ENCODE results near the gene ZNF865.

The ZNF865 gene

DNA sequence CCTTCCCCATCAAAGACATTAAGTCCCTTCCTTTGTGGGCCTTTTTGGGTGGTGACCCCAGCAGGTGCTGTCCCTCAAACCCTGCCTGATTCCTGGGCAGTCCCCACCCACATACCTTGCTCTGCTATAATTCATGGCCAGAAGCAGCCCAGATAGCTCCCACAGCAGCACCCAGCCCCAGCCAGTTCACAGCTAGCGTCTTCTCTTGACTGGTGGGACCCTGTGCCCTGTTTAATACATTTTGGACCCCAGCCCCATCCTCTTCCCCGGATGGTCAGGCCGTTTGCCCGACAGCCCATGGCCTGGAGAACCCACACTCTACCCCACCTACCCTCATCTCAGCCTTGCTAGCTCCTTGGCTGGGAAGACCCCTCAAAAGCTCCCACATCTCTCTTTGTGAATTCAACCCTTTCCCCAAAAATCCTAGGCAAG is 44.7 kb downstream of the ZNF865 start:
- Histone ChIP-seq H3K27ac (ENCODE audit: low read depth, low read length, poor library complexity, severe bottlenecking) (peak overlapping the region; percentile 94), H3K9me3 (ENCODE audit: low read length) (no peaks in the 10 kb centered on the region), H3K4me1 (ENCODE audit: insufficient read depth, low read length, severe bottlenecking) (peaks cover 37% of the 10 kb centered on the region), H3K9me2 (ENCODE audit: low read depth, low read length) (no peaks in the 10 kb centered on the region), H3K4me2 (ENCODE audit: low read length) (no peak overlapping the region), H3K4me3 (ENCODE audit: low read depth, low read length, poor library complexity, severe bottlenecking) (no peak overlapping the region), H3K79me2 (ENCODE audit: insufficient read depth, low read length) (no peaks in the 10 kb centered on the region), H3K36me3 (ENCODE audit: insufficient read depth, low read length) (peaks cover 24% of the 10 kb centered on the region), H2AFZ (ENCODE audit: low read length) (no peak overlapping the region), H3K27me3 (ENCODE audit: insufficient read depth, low read length) (no peaks in the 10 kb centered on the region), H3K9ac (ENCODE audit: low read length) (no peak overlapping the region), H4K20me1 (ENCODE audit: insufficient read depth, low read length) (no peaks in the 10 kb centered on the region), H3F3A (ENCODE audit: insufficient read depth, low read length) (peaks cover 9% of the 10 kb centered on the region; the same call in 1 of the 2 replicates)
- TF ChIP-seq, protein P1, sequence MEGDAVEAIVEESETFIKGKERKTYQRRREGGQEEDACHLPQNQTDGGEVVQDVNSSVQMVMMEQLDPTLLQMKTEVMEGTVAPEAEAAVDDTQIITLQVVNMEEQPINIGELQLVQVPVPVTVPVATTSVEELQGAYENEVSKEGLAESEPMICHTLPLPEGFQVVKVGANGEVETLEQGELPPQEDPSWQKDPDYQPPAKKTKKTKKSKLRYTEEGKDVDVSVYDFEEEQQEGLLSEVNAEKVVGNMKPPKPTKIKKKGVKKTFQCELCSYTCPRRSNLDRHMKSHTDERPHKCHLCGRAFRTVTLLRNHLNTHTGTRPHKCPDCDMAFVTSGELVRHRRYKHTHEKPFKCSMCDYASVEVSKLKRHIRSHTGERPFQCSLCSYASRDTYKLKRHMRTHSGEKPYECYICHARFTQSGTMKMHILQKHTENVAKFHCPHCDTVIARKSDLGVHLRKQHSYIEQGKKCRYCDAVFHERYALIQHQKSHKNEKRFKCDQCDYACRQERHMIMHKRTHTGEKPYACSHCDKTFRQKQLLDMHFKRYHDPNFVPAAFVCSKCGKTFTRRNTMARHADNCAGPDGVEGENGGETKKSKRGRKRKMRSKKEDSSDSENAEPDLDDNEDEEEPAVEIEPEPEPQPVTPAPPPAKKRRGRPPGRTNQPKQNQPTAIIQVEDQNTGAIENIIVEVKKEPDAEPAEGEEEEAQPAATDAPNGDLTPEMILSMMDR (IDR thresholded peaks at IDR 0.05; ENCODE audit: low read length) = no peak

DNA sequence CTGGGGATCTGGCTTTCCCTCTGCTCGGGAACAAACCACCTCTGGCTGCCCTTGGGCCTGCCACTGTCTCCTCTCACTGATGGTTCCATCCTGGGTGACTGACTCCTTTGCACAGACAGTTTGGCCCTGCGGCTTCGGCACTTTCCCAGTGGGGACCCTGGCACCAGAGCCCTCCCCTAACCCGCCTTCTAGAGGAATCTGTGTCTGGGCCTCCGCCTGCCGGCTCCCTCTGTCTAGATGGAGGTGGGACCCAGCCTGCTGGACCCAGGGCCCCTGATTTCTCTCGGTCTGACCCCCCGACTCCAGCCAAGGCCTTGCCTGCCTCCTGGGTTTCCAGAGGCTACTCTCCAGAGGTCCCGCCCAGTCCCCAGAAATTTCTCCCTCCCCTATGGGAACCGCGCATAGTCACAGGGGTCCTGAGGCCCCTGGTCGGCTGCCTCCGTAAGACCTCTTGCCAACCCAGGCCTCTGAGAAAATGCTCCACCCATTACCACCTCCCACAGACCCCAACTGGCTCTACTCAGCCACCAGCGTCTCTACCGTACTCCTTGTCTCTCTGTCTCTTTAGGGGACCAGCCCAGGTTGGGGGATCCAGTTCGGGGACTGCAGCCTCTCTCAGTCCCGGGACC is 45.3 kb downstream of the ZNF865 start:
- H3K79me2 ChIP-seq (ENCODE audit: insufficient read depth, low read length) = peaks cover 3% of the 10 kb centered on the region
- H3K27ac ChIP-seq (ENCODE audit: low read depth, low read length, poor library complexity, severe bottlenecking) = no peak overlapping the region
- no peaks in the 10 kb centered on the region for H3K27me3 ChIP-seq (ENCODE audit: insufficient read depth, low read length)
- H3K9me3 ChIP-seq (ENCODE audit: low read length) = no peaks in the 10 kb centered on the region
- H4K20me1 ChIP-seq (ENCODE audit: insufficient read depth, low read length) = no peaks in the 10 kb centered on the region
- no peaks in the 10 kb centered on the region for H3K9me2 ChIP-seq (ENCODE audit: low read depth, low read length)
- H3K4me1 ChIP-seq (ENCODE audit: insufficient read depth, low read length, severe bottlenecking) = peaks cover 31% of the 10 kb centered on the region
- H2AFZ ChIP-seq (ENCODE audit: low read length) = no peak overlapping the region
- no peak overlapping the region for H3K4me3 ChIP-seq (ENCODE audit: low read depth, low read length, poor library complexity, severe bottlenecking)
- no peak overlapping the region for H3K9ac ChIP-seq (ENCODE audit: low read length)
- H3F3A ChIP-seq (ENCODE audit: insufficient read depth, low read length) = peaks cover 6% of the 10 kb centered on the region; the same call in 1 of the 2 replicates
- H3K4me2 ChIP-seq (ENCODE audit: low read length) = no peak overlapping the region
- TF ChIP-seq EZH2 (IDR thresholded peaks at IDR 0.05; ENCODE audit: borderline replicate concordance, low read length) = no peak
- TF ChIP-seq, protein P1 (IDR thresholded peaks at IDR 0.05; ENCODE audit: low read length) = no peak
- peaks cover 21% of the 10 kb centered on the region for H3K36me3 ChIP-seq (ENCODE audit: insufficient read depth, low read length)

DNA sequence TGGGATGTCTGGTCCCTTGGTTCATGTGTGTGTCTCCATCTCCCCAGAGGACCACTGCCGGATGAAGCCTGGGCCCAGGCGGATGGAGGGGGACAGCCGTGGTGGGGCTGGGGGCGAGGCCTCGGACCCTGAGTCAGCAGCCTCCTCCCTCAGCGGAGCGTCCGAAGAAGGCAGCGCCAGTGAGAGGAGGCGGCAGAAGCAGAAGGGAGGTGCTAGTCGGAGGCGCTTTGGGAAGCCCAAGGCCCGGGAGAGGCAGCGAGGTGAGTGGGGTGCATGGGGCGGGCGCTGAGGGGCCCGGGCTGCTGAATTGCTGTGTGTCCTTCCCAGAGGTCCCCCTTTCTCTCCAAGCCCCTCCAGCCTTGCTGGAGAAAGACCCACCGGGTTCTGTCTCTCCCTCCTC is 45.8 kb downstream of the ZNF865 start:
- peaks cover 8% of the 10 kb centered on the region for H3K79me2 ChIP-seq (ENCODE audit: insufficient read depth, low read length)
- no peaks in the 10 kb centered on the region for H3K9me3 ChIP-seq (ENCODE audit: low read length)
- TF ChIP-seq, protein P1 (IDR thresholded peaks at IDR 0.05; ENCODE audit: low read length) = no peak
- no peak for TF ChIP-seq EZH2 (IDR thresholded peaks at IDR 0.05; ENCODE audit: borderline replicate concordance, low read length)
- no peak overlapping the region for H2AFZ ChIP-seq (ENCODE audit: low read length)
- H4K20me1 ChIP-seq (ENCODE audit: insufficient read depth, low read length) = no peaks in the 10 kb centered on the region
- no peak overlapping the region for H3K4me3 ChIP-seq (ENCODE audit: low read depth, low read length, poor library complexity, severe bottlenecking)
- H3K4me1 ChIP-seq (ENCODE audit: insufficient read depth, low read length, severe bottlenecking) = peaks cover 32% of the 10 kb centered on the region
- peaks cover 6% of the 10 kb centered on the region; the same call in 1 of the 2 replicates for H3F3A ChIP-seq (ENCODE audit: insufficient read depth, low read length)
- H3K36me3 ChIP-seq (ENCODE audit: insufficient read depth, low read length) = peaks cover 23% of the 10 kb centered on the region
- H3K4me2 ChIP-seq (ENCODE audit: low read length) = no peak overlapping the region
- H3K27ac ChIP-seq (ENCODE audit: low read depth, low read length, poor library complexity, severe bottlenecking) = no peak overlapping the region
- H3K9ac ChIP-seq (ENCODE audit: low read length) = no peak overlapping the region
- H3K27me3 ChIP-seq (ENCODE audit: insufficient read depth, low read length) = no peaks in the 10 kb centered on the region
- no peaks in the 10 kb centered on the region for H3K9me2 ChIP-seq (ENCODE audit: low read depth, low read length)
